Measurements from ENCODE around the gene ZNF471. TPM values are rescaled to one million over a fixed set of nuclear protein-coding genes. Genes with fewer than 3 reads are reported as not detected.

The ZNF471 gene
- total RNA-seq, 2 experiments from 2014 or later = 1.4 to 1.5 TPM

DNA sequence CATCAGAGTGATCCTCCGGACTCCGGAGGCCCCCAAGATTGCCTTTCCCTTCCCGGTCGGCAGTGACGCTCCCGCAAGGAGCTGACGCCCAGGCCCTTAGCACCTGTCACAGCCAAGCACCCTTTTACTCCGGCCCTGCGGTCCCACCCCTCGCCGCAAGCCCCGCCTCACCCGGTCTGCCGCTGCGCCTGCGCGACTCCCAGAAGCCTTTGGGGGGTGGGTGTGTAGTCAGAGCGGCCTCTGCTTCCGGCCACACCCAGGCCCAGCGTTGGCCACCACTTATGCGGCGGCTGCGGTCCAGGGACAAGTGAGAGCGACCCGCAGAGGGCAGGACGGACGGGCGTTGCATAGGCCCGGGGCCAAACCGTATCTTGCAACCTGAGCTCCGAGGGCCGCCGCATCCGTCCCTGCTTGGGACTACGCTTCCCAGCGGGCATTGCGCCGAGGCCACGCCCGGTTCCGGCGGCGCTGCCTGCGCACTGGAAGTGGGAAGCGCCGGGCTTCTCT lies 30.7 kb downstream of the ZNF471 start:
- H3K9me3 Mint-ChIP-seq (ENCODE audit: low read depth) = peaks cover 40% of the 10 kb centered on the region
- peaks cover 15% of the 10 kb centered on the region for H3K4me1 Mint-ChIP-seq
- ATAC-seq (peak; percentile 97), DNase-seq (peak; percentile 95)
- no peaks in the 10 kb centered on the region for H3K27me3 Mint-ChIP-seq
- peak overlapping the region; percentile 87 for H3K27ac Mint-ChIP-seq
- ChIA-PET POLR2A (no interaction called here), CTCF (interaction anchor here (0.5 kb wide), 1 partner anchor 1044 kb away, joined by 3 read pairs; no protein-coding TSS in a partner anchor)
- intact Hi-C loops (cut with DNase I, micrococcal nuclease) = loop anchor here (1.0 to 5.0 kb wide), 15 partner anchors 28 to 1645 kb away; partner anchors contain the start of genes ZNF470 (in 2 of the 2), ZNF71 (in 2 of the 2), ZNF17 (in 1 of the 2) and ZNF264 (in 1 of the 2)
- peaks cover 56% of the 10 kb centered on the region for H3K36me3 Mint-ChIP-seq (ENCODE audit: low read depth)
- H3K4me3 Mint-ChIP-seq = peak overlapping the region; percentile 74

DNA sequence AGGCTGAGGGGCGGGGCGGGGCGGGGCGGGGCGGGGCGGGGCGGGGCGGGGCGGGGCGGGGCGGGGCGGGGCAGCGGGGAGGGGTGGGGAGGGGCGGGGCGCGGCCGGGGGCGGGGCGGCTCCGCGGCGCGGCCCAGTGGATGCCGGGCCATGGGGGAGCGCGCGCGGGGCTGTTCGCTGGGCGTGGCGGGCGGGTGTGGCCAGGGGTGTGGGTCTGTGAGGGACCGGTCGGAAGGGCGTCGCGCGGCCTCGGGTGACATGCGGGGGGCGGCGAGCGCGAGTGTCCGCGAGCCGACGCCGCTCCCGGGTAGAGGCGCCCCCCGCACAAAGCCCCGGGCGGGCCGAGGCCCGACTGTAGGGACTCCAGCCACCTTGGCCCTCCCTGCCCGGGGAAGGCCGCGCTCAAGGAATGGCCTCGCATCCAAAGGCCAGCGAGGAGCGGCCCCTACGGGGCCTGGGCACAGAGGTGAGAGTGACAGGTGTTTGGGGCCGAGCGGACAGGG lies 31.2 kb downstream of the ZNF471 start, which contains the start of gene ZFP28:
ZFP28 (plus strand) TSS at position 188 of the 503 bp plus-strand sequence; CDS start at position 259, 71 bp downstream.
- POLR2A ChIA-PET = no interaction called here
- H3K27me3 Mint-ChIP-seq = no peaks in the 10 kb centered on the region
- DNase-seq = no peak
- peaks cover 40% of the 10 kb centered on the region for H3K9me3 Mint-ChIP-seq (ENCODE audit: low read depth)
- ATAC-seq = peak; percentile 64
- CTCF ChIA-PET = interaction anchor here (0.9 kb wide), 1 partner anchor 10 kb away, joined by 3 read pairs; no protein-coding TSS in a partner anchor
- peaks cover 15% of the 10 kb centered on the region for H3K4me1 Mint-ChIP-seq
- intact Hi-C loops (cut with DNase I, micrococcal nuclease) = loop anchor here (1.0 to 5.0 kb wide), 15 partner anchors 28 to 1644 kb away; partner anchors contain the start of genes ZNF470 (in 2 of the 2), ZNF71 (in 2 of the 2), ZNF17 (in 1 of the 2) and ZNF264 (in 1 of the 2)
- H3K27ac Mint-ChIP-seq = peak within 1 kb of the TSS; percentile 87
- H3K36me3 Mint-ChIP-seq (ENCODE audit: low read depth) = peaks cover 60% of the 10 kb centered on the region
- peak within 1 kb of the TSS; percentile 74 for H3K4me3 Mint-ChIP-seq

DNA sequence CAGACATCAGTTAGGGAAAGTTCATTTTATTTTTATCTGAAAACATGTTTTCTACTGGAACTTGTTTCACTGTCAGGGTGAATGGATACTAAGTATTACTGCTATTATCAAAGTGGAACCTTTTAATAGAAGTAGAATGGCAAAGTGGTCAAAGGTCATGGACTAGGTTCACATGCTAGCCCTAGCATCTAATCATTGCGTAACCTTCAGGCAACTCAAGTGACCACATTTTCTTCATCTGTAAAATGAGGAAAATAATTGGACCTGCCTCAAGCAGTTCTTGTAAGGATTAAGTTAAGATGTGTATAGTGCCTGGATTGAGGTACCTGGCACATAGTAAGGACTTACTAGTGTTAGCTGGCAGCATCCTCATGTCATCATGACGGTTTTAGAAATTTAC lies 36.1 kb downstream of the ZNF471 start:
- Mint-ChIP-seq H3K36me3 (ENCODE audit: low read depth) (peaks cover 73% of the 10 kb centered on the region), H3K4me1 (peaks cover 7% of the 10 kb centered on the region), H3K9me3 (ENCODE audit: low read depth) (peaks cover 55% of the 10 kb centered on the region), H3K27ac (no peak overlapping the region), H3K27me3 (no peaks in the 10 kb centered on the region), H3K4me3 (no peak overlapping the region)
- ChIA-PET CTCF (no interaction called here), POLR2A (no interaction called here)
- no peak for ATAC-seq
- intact Hi-C loops (cut with DNase I, micrococcal nuclease) = no loop called here
- DNase-seq = no peak

DNA sequence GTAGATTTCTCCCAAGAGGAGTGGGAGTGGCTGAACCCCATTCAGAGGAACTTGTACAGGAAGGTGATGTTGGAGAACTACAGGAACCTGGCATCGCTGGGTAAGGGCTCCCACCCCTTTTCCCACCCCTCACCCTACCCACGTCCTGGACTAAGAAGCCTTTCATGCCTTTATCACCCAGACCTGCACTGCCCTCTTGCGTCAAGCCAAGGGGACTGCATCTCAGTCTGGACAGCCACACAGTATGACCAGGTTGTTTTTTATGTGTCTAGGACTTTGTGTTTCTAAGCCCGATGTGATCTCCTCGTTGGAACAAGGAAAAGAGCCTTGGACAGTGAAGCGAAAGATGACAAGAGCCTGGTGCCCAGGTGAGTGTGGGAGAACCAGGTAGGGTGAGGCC lies 39.9 kb downstream of the ZNF471 start:
- no peak for DNase-seq
- Mint-ChIP-seq H3K4me1 (no peaks in the 10 kb centered on the region), H3K4me3 (no peak overlapping the region), H3K27ac (no peak overlapping the region), H3K36me3 (ENCODE audit: low read depth) (peaks cover 75% of the 10 kb centered on the region), H3K27me3 (no peaks in the 10 kb centered on the region), H3K9me3 (ENCODE audit: low read depth) (peaks cover 54% of the 10 kb centered on the region)
- ATAC-seq = no peak
- intact Hi-C loops (cut with DNase I, micrococcal nuclease) = no loop called here
- CTCF ChIA-PET = no interaction called here
- POLR2A ChIA-PET = no interaction called here

DNA sequence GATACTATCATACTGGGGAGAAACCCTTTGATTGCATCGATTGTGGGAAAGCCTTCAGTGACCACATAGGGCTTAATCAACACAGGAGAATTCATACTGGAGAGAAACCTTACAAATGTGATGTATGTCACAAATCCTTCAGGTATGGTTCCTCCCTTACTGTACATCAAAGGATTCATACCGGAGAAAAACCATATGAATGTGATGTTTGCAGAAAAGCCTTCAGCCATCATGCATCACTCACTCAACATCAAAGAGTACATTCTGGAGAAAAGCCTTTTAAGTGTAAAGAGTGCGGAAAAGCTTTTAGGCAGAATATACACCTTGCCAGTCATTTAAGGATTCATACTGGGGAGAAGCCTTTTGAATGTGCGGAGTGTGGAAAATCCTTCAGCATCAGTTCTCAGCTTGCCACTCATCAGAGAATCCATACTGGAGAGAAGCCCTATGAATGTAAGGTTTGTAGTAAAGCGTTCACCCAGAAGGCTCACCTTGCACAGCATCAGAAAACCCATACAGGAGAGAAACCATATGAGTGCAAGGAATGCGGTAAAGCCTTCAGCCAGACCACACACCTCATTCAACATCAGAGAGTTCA lies 46.7 kb downstream of the ZNF471 start:
- Mint-ChIP-seq H3K27me3 (no peaks in the 10 kb centered on the region), H3K9me3 (ENCODE audit: low read depth) (peaks cover 61% of the 10 kb centered on the region), H3K4me3 (no peak overlapping the region), H3K4me1 (no peaks in the 10 kb centered on the region), H3K27ac (no peak overlapping the region), H3K36me3 (ENCODE audit: low read depth) (peaks cover 63% of the 10 kb centered on the region)
- CTCF ChIA-PET = no interaction called here
- intact Hi-C loops (cut with DNase I, micrococcal nuclease) = no loop called here
- POLR2A ChIA-PET = no interaction called here
- DNase-seq (no peak), ATAC-seq (no peak)

DNA sequence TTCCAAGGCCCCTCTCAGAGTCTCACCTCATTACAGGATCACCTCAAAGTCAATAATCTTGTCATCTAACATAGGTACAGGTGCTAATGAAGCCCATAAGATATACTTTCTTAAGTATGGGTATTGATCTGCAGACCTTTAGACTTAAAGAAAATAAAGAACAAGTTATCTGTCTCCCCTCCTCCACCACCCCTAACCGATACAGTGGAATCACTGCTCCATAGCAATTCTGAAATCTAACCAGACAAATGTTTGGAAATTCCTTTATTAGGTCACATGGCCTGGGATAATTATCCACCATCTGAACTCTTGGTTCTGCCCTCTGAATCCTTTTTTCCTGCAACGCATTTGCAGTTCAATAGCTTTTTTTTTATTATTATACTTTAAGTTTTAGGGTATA lies 55.1 kb downstream of the ZNF471 start:
- H3K4me3 Mint-ChIP-seq = no peak overlapping the region
- peaks cover 55% of the 10 kb centered on the region for H3K36me3 Mint-ChIP-seq (ENCODE audit: low read depth)
- no peaks in the 10 kb centered on the region for H3K27me3 Mint-ChIP-seq
- ATAC-seq = no peak
- ChIA-PET CTCF (no interaction called here), POLR2A (no interaction called here)
- peaks cover 9% of the 10 kb centered on the region for H3K4me1 Mint-ChIP-seq
- H3K9me3 Mint-ChIP-seq (ENCODE audit: low read depth) = peaks cover 67% of the 10 kb centered on the region
- intact Hi-C loops (cut with DNase I, micrococcal nuclease) = no loop called here
- H3K27ac Mint-ChIP-seq = no peak overlapping the region
- DNase-seq = no peak

DNA sequence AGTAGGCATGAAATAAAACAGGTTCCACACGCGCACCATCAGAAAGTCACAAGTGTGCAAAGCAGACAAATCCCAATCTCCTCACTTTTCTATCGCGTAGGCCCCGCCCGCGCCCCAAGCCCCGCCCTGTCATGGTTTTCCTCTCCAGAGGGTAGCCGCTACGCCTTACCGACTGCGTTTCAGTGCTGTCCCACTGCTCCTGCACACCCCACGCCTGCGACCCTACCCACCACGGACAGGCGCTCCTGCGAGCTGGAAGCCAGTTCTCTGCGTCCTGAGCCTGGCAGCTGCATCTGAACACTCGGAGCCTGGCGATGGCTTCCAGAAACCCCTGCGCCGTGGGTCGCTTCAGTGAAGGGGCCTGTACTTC lies 59.2 kb downstream of the ZNF471 start:
- intact Hi-C loops (cut with DNase I, micrococcal nuclease) = loop anchor here (1.0 to 2.0 kb wide), 9 partner anchors 28 to 426 kb away; partner anchors contain the start of genes ZFP28 (in 2 of the 2), ZNF71 (in 2 of the 2), ZNF444 (in 1 of the 2) and ZNF471 (in 1 of the 2)
- H3K9me3 Mint-ChIP-seq (ENCODE audit: low read depth) = peaks cover 53% of the 10 kb centered on the region
- ChIA-PET CTCF (no interaction called here), POLR2A (no interaction called here)
- ATAC-seq (peak; percentile 57), DNase-seq (peak; percentile 72)
- peaks cover 16% of the 10 kb centered on the region for H3K4me1 Mint-ChIP-seq
- peak overlapping the region; percentile 92 for H3K27ac Mint-ChIP-seq
- peak overlapping the region; percentile 88 for H3K4me3 Mint-ChIP-seq
- H3K36me3 Mint-ChIP-seq (ENCODE audit: low read depth) = peaks cover 69% of the 10 kb centered on the region
- no peaks in the 10 kb centered on the region for H3K27me3 Mint-ChIP-seq

DNA sequence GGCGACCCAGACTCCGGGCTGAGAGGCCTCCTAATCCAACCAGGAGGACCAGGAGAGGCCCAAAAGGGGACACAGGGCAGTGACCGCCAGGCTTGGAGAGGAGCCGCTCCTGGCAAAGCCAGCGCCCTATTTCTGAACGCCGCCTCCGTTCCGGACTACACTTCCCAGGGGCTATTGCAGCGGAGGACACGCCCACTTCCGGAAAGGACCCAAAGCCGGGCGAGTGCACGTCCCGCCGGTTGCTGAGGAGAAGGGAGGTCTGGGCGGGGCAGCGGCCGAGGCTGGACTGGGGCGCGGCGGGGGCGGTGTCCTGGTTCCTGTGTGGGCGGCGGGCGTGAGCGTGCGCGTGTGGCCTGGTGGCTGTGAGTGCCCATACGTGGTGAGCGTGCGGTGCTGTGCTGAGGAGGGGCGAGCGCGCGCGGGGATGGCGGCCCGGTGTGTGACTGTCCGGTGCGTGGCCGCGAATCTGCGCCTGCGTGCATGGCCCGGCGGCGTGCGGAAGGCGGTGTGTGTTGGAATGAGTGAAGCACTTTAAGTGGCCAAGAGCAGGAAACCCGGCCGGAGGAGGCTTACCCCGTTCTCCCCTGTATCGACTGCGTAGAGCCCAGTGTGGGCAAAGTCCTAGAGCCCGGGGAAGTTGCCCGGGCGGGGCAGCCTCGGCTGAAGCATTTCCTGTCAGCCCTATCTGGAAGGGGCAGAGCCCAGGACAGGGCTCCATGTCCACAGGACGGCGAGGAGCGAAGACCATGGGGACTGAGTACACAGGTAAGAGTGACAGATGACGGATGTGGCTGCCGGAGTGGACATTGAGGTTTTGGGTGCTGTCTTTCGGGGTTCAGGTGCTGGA lies 59.8 kb downstream of the ZNF471 start, which contains the start of gene ZNF470:
ZNF470 (plus strand) TSS at position 195 of the 847 bp plus-strand sequence. CDS start 2,844 bp downstream, outside the sequence.
- no peaks in the 10 kb centered on the region for H3K27me3 Mint-ChIP-seq
- peaks cover 47% of the 10 kb centered on the region for H3K9me3 Mint-ChIP-seq (ENCODE audit: low read depth)
- H3K4me3 Mint-ChIP-seq = peak within 1 kb of the TSS; percentile 88
- POLR2A ChIA-PET = no interaction called here
- ATAC-seq (peak; percentile 97), DNase-seq (peak; percentile 94)
- peaks cover 70% of the 10 kb centered on the region for H3K36me3 Mint-ChIP-seq (ENCODE audit: low read depth)
- intact Hi-C loops (cut with DNase I, micrococcal nuclease) = loop anchor here (1.0 to 2.0 kb wide), 9 partner anchors 28 to 426 kb away; partner anchors contain the start of genes ZFP28 (in 2 of the 2), ZNF71 (in 2 of the 2), ZNF444 (in 1 of the 2) and ZNF471 (in 1 of the 2)
- peaks cover 16% of the 10 kb centered on the region for H3K4me1 Mint-ChIP-seq
- CTCF ChIA-PET = interaction anchor here (0.7 kb wide), 1 partner anchor 40 kb away, joined by 3 read pairs; no protein-coding TSS in a partner anchor
- peak within 1 kb of the TSS; percentile 92 for H3K27ac Mint-ChIP-seq

DNA sequence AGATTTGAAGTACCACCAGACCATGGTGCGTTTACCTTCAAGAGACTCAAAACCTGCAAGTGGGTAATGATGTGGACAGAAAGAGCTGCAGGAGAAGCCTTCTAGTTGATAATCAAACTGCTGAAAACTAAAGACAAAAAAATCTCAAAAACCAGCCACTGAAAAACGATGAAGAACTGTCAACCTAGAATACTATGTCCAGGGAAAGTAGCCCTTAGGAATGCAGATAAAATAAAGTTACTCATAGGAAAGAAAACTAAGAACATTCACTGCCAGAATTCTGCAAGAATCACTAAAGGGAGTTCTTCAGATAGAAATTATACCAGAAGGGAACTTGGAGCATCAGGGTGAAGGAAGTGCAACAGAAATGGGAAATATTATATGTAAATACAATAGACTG lies 64.9 kb downstream of the ZNF471 start:
- ChIA-PET POLR2A (no interaction called here), CTCF (no interaction called here)
- ATAC-seq (no peak), DNase-seq (no peak)
- H3K4me3 Mint-ChIP-seq = no peak overlapping the region
- peaks cover 8% of the 10 kb centered on the region for H3K4me1 Mint-ChIP-seq
- no peak overlapping the region for H3K27ac Mint-ChIP-seq
- H3K36me3 Mint-ChIP-seq (ENCODE audit: low read depth) = peaks cover 89% of the 10 kb centered on the region
- H3K27me3 Mint-ChIP-seq = no peaks in the 10 kb centered on the region
- peaks cover 56% of the 10 kb centered on the region for H3K9me3 Mint-ChIP-seq (ENCODE audit: low read depth)
- intact Hi-C loops (cut with DNase I, micrococcal nuclease) = no loop called here

DNA sequence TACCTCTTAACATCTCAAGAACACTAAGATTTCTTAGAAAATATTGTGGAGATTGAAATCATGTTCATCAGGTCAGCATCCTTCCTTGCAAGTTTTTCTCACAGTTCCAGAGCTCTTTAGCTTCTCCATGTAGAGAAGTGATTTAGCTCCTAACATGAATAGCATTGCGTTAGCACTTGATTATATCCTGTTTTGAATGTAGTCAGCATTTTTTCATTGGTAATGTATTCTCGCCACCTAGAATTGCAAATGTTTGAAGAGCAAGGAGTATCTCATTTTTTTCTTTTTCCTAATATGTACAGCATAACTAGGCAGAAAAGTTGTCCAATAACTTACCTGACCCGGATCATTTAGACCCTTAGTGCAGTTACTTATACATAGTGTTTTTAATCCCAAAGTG lies 66.3 kb downstream of the ZNF471 start:
- intact Hi-C loops (cut with DNase I, micrococcal nuclease) = no loop called here
- Mint-ChIP-seq H3K4me1 (no peaks in the 10 kb centered on the region), H3K4me3 (no peak overlapping the region), H3K36me3 (ENCODE audit: low read depth) (peaks cover 85% of the 10 kb centered on the region), H3K27me3 (no peaks in the 10 kb centered on the region), H3K27ac (no peak overlapping the region), H3K9me3 (ENCODE audit: low read depth) (peaks cover 59% of the 10 kb centered on the region)
- ChIA-PET POLR2A (no interaction called here), CTCF (no interaction called here)
- no peak for DNase-seq
- no peak for ATAC-seq
